Esophagus squamous epithelium (tissue), 5 donors: ENCODE measurements around the gene MKRN2OS. TPM values are rescaled to one million over a fixed set of nuclear protein-coding genes. Genes with fewer than 3 reads are reported as not detected.

ENCODE experiments used
- DNase-seq: peaks from one replicate; lab custom pipeline; 2025; lab: John Stamatoyannopoulos, UW
- H3K27ac ChIP-seq, 4 donors: fragments of 200-600 bp; sonication (generic); one replicate each; pipeline ENCODE4 v1.5.1; 2016 to 2019; ENCODE audit warnings: mild to moderate bottlenecking in 1 of 4
- H3K27me3 ChIP-seq, 4 donors: fragments of 200-600 bp; sonication (generic); 1 replicate in 3 of 4; 2 replicates in 1 of 4; pipeline versions ENCODE4 v1.5.1 to v1.6.0; 2017 to 2021; ENCODE audit warnings: antibody characterized with exemption in 1 of 4
- H3K36me3 ChIP-seq, 3 donors: fragments of 200-600 bp; sonication (generic); one replicate each; pipeline ENCODE4 v1.5.1; 2016 to 2019
- H3K4me1 ChIP-seq, 3 donors: fragments of 200-600 bp; sonication (generic); one replicate each; pipeline ENCODE4 v1.5.1; 2017 to 2019
- H3K4me3 ChIP-seq, 4 donors: fragments of 200-600 bp; sonication (generic); 1 replicate in 3 of 4; 2 replicates in 1 of 4; pipeline ENCODE4 v1.5.1; 2016 to 2019; ENCODE audit warnings: mild to moderate bottlenecking in 2 of 4, moderate library complexity in 1 of 4
- H3K9me3 ChIP-seq, 3 donors: fragments of 200-600 bp; sonication (generic); one replicate each; pipeline ENCODE4 v1.5.1; 2016 to 2019
- CTCF ChIP-seq, 6 experiments: fragments of 450-650 bp in 4 of 6; fragments of 200-600 bp in 2 of 6; sonication (generic) in 2 of 6; IDR thresholded peaks; one replicate each; pipeline ENCODE4 v1.5.1; 2016 to 2019; ENCODE audit warnings: antibody characterized with exemption in 6 of 6, mild to moderate bottlenecking in 4 of 6, moderate library complexity in 4 of 6
- POLR2A ChIP-seq, 4 donors: fragments of 450-650 bp; IDR thresholded peaks; one replicate each; pipeline ENCODE4 v1.6.1; 2017; ENCODE audit warnings: antibody characterized with exemption in 4 of 4, mild to moderate bottlenecking in 4 of 4, moderate library complexity in 3 of 4
- WGBS, 2 donors: methylation state at CpG; one replicate each; pipeline ENCODE4 v1.1.5; 2018; 5-methylcytosine and 5-hydroxymethylcytosine counted together
- intact Hi-C: fragments of 100-400 bp; cut with DNase I; formaldehyde crosslinking; loops from one replicate; pipeline ENCODE4 v1.15.0; 2022
- total RNA-seq, 4 donors: library from RNA; depleted of rRNA; stranded (reverse); fragments of >200 nt; gene quantifications; one replicate each; pipeline ENCODE4 v1.1.0, GENCODE V29; 2016
- donor health status: DM: yes; HTN: yes; CAD: no.

Gene MKRN2OS
- total RNA-seq, 4 donors from 2014 or later = 0.97 to 7.6 (median 2.5) TPM

- intact Hi-C loops = no loop called here
- Histone ChIP-seq H3K36me3 (peaks cover 29 to 100% (median 70%) of the 10 kb centered on the region in 3 donors), H3K4me3 (no peak overlapping the region), H3K4me1 (peaks cover 0 to 10% (median 0%) of the 10 kb centered on the region in 3 donors), H3K27ac (no peak overlapping the region), H3K9me3 (no peaks in the 10 kb centered on the region), H3K27me3 (no peaks in the 10 kb centered on the region)
- no peak for DNase-seq
- 85 to 89% methylated on average over 5 of the region's 5 CpGs for WGBS, 2 donors
- TF ChIP-seq CTCF (IDR thresholded peaks at IDR 0.05) = no peak
- TF ChIP-seq POLR2A (IDR thresholded peaks at IDR 0.05) = no peak
Measured at GRCh38 chr3:12577379-12577778, 32.1 kb upstream of the MKRN2OS start.

DNA sequence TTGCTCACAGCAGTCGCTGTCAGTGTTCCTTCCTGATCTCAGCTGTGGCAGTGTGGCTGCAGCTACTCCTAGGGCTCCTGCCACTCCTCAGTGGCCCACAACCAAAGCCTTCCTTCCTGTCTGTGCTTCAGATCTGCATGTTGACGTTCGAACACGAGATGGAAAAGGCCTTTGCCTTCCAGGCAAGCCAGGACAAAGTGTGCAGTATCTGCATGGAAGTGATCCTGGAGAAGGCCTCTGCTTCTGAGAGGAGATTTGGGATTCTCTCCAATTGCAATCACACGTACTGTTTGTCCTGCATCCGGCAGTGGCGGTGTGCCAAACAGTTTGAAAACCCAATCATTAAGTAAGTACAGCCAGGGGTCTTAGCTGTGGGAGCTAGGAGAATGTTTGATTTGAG lies 29.4 kb upstream of the MKRN2OS start:
- TF ChIP-seq POLR2A (IDR thresholded peaks at IDR 0.05) (no peak), CTCF (IDR thresholded peaks at IDR 0.05) (no peak)
- Histone ChIP-seq H3K4me3 (no peak overlapping the region), H3K27me3 (no peaks in the 10 kb centered on the region), H3K27ac (no peak overlapping the region), H3K36me3 (peaks cover 34 to 100% (median 81%) of the 10 kb centered on the region in 3 donors), H3K4me1 (peaks cover 0 to 5% (median 0%) of the 10 kb centered on the region in 3 donors), H3K9me3 (no peaks in the 10 kb centered on the region)
- DNase-seq = no peak
- intact Hi-C loops = no loop called here
- WGBS, 2 donors = 73 to 74% methylated on average over 4 to 7 of the region's 7 CpGs

GRCh38 chr3:12574131-12574530 lies 28.8 kb upstream of the MKRN2OS start:
- no peak overlapping the region for H3K4me3 ChIP-seq
- no peak for DNase-seq
- no peak overlapping the region for H3K27ac ChIP-seq
- H3K27me3 ChIP-seq = no peaks in the 10 kb centered on the region
- WGBS, 2 donors = 92 to 94% methylated on average over 5 to 6 of the region's 6 CpGs
- TF ChIP-seq POLR2A (IDR thresholded peaks at IDR 0.05) (no peak), CTCF (IDR thresholded peaks at IDR 0.05) (no peak)
- H3K9me3 ChIP-seq = no peaks in the 10 kb centered on the region
- H3K36me3 ChIP-seq = peaks cover 37 to 100% (median 87%) of the 10 kb centered on the region in 3 donors
- peaks cover 0 to under 1% (median 0%) of the 10 kb centered on the region in 3 donors for H3K4me1 ChIP-seq
- intact Hi-C loops = no loop called here

DNA sequence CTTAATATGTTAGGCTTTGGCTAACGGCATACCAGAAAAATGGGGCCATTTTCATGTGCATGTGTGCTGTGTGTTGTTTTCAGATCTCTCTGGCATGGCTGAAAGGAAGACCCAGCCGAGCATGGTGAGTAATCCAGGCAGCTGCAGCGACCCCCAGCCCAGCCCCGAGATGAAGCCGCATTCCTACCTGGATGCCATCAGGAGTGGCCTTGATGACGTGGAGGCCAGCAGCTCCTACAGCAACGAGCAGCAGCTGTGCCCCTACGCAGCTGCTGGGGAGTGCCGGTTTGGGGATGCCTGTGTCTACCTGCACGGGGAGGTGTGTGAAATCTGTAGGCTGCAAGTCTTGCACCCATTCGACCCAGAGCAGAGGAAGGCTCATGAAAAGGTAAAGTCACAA lies 26.7 kb upstream of the MKRN2OS start:
- Histone ChIP-seq H3K27ac (no peak overlapping the region), H3K4me3 (no peak overlapping the region), H3K9me3 (no peaks in the 10 kb centered on the region), H3K27me3 (no peaks in the 10 kb centered on the region), H3K36me3 (peaks cover 37 to 84% (median 74%) of the 10 kb centered on the region in 3 donors), H3K4me1 (peaks cover 0 to 20% (median 9%) of the 10 kb centered on the region in 3 donors)
- intact Hi-C loops = no loop called here
- 93 to 94% methylated on average over 3 to 8 of the region's 11 CpGs for WGBS, 2 donors
- no peak for TF ChIP-seq POLR2A (IDR thresholded peaks at IDR 0.05)
- TF ChIP-seq CTCF (IDR thresholded peaks at IDR 0.05) = no peak
- no peak for DNase-seq

DNA sequence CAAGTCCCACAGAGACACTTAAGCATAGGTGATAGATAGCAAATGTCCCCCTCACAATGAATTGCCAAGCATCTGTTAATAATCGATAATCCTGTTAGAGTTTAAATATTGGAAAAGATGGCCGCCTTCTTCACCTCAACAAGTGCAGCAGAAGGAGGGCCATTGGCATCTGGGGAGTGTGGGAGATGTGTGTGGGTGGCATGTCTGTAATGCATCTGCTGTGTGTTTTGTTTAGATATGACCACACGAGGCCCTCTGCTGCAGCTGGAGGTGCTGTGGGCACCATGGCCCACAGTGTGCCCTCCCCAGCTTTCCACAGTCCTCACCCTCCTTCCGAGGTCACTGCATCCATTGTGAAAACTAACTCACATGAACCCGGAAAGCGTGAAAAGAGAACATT lies 24.5 kb upstream of the MKRN2OS start:
- no peak for DNase-seq
- TF ChIP-seq POLR2A (IDR thresholded peaks at IDR 0.05) (no peak), CTCF (IDR thresholded peaks at IDR 0.05) (no peak)
- H3K4me3 ChIP-seq = no peak overlapping the region
- no peak overlapping the region for H3K27ac ChIP-seq
- peaks cover 0 to 4% (median 0%) of the 10 kb centered on the region in 3 donors for H3K9me3 ChIP-seq
- H3K4me1 ChIP-seq = peaks cover 0 to 24% (median 9%) of the 10 kb centered on the region in 3 donors
- H3K36me3 ChIP-seq = peaks cover 37 to 67% (median 57%) of the 10 kb centered on the region in 3 donors
- intact Hi-C loops = no loop called here
- 81 to 91% methylated on average over 5 to 6 of the region's 6 CpGs for WGBS, 2 donors
- H3K27me3 ChIP-seq = no peaks in the 10 kb centered on the region
